ENCODE data around the gene INPP5F.
A peak's percentile ranks its signal among the peaks of the same experiment; 100 is the strongest.
"Not testable (repeated sequence)": the region's sequence is repeated elsewhere in the genome, so short reads cannot be mapped to it uniquely, and the experiment has no call there.

Gene INPP5F

GRCh38 chr10:119867317-119867716, 141.5 kb downstream of the INPP5F start:
- DNase-seq (ENCODE audit: low spot score), result no peak

GRCh38 chr10:119869398-119869797, 143.5 kb downstream of the INPP5F start:
- DNase-seq (ENCODE audit: low spot score), result not testable (repeated sequence)

- peak; percentile 44 for DNase-seq (ENCODE audit: low spot score)
Measured at GRCh38 chr10:119871881-119872609, 146.2 kb downstream of the INPP5F start.

GRCh38 chr10:119872610-119872859, 146.7 kb downstream of the INPP5F start, which contains the start of gene MCMBP:
MCMBP (minus strand) TSS chr10:119872843; CDS start chr10:119872584, 259 bp downstream.
- DNase-seq (ENCODE audit: low spot score), result no peak

- peak; percentile 89 for DNase-seq (ENCODE audit: low spot score)
Measured at GRCh38 chr10:119872860-119873681, 147.2 kb downstream of the INPP5F start.

GRCh38 chr10:119878524-119878923, 152.7 kb downstream of the INPP5F start:
- no peak for DNase-seq (ENCODE audit: low spot score)
